ENCODE results near the gene CDK18.

CDK18 gene

GRCh38 chr1:205483372-205483771 lies 21.1 kb upstream of the CDK18 start:
- H3K4me3 ChIP-seq (ENCODE audit: low read length) = no peak overlapping the region
- H3K4me1 ChIP-seq (ENCODE audit: control insufficient read depth, insufficient read depth, low read length) = peaks cover 4% of the 10 kb centered on the region
- H3K27me3 ChIP-seq (ENCODE audit: control insufficient read depth, insufficient read depth, low read length) = peaks cover 33% of the 10 kb centered on the region
- H3K36me3 ChIP-seq (ENCODE audit: control insufficient read depth, insufficient read depth, low read length) = no peaks in the 10 kb centered on the region
- no peak overlapping the region for H3K9ac ChIP-seq (ENCODE audit: low read length)
- no peaks in the 10 kb centered on the region for H3K9me3 ChIP-seq (ENCODE audit: control insufficient read depth, low read length)

- Histone ChIP-seq H3K27me3 (ENCODE audit: control insufficient read depth, insufficient read depth, low read length) (peaks cover 40% of the 10 kb centered on the region), H3K4me1 (ENCODE audit: control insufficient read depth, insufficient read depth, low read length) (peaks cover 4% of the 10 kb centered on the region)
These were observed 19.2 kb upstream of the CDK18 start for GRCh38 chr1:205484985-205485967.

GRCh38 chr1:205486258-205486657 lies 18.2 kb upstream of the CDK18 start:
- Histone ChIP-seq H3K4me1 (ENCODE audit: control insufficient read depth, insufficient read depth, low read length) (peaks cover 4% of the 10 kb centered on the region), H3K36me3 (ENCODE audit: control insufficient read depth, insufficient read depth, low read length) (no peaks in the 10 kb centered on the region), H3K9ac (ENCODE audit: low read length) (no peak overlapping the region), H3K27me3 (ENCODE audit: control insufficient read depth, insufficient read depth, low read length) (peaks cover 42% of the 10 kb centered on the region), H3K9me3 (ENCODE audit: control insufficient read depth, low read length) (no peaks in the 10 kb centered on the region), H3K4me3 (ENCODE audit: low read length) (no peak overlapping the region)

More at GRCh38 chr1:205484985-205485967, 19.2 kb upstream of the CDK18 start:
- H3K9me3 ChIP-seq (ENCODE audit: control insufficient read depth, low read length) = no peaks in the 10 kb centered on the region
- H3K4me3 ChIP-seq (ENCODE audit: low read length) = no peak overlapping the region
- H3K36me3 ChIP-seq (ENCODE audit: control insufficient read depth, insufficient read depth, low read length) = no peaks in the 10 kb centered on the region
- H3K9ac ChIP-seq (ENCODE audit: low read length) = no peak overlapping the region

- no peaks in the 10 kb centered on the region for H3K9me3 ChIP-seq (ENCODE audit: control insufficient read depth, low read length)
- H3K9ac ChIP-seq (ENCODE audit: low read length) = no peak overlapping the region
- H3K27me3 ChIP-seq (ENCODE audit: control insufficient read depth, insufficient read depth, low read length) = peaks cover 29% of the 10 kb centered on the region
- no peak overlapping the region for H3K4me3 ChIP-seq (ENCODE audit: low read length)
- H3K36me3 ChIP-seq (ENCODE audit: control insufficient read depth, insufficient read depth, low read length) = no peaks in the 10 kb centered on the region
- peaks cover 12% of the 10 kb centered on the region for H3K4me1 ChIP-seq (ENCODE audit: control insufficient read depth, insufficient read depth, low read length)
These were observed 16.3 kb upstream of the CDK18 start for GRCh38 chr1:205488074-205488723.

GRCh38 chr1:205491794-205492193 lies 12.7 kb upstream of the CDK18 start:
- Histone ChIP-seq H3K36me3 (ENCODE audit: control insufficient read depth, insufficient read depth, low read length) (no peaks in the 10 kb centered on the region), H3K9ac (ENCODE audit: low read length) (no peak overlapping the region), H3K27me3 (ENCODE audit: control insufficient read depth, insufficient read depth, low read length) (peaks cover 23% of the 10 kb centered on the region), H3K4me3 (ENCODE audit: low read length) (no peak overlapping the region), H3K4me1 (ENCODE audit: control insufficient read depth, insufficient read depth, low read length) (peaks cover 20% of the 10 kb centered on the region), H3K9me3 (ENCODE audit: control insufficient read depth, low read length) (no peaks in the 10 kb centered on the region)

- Histone ChIP-seq H3K9ac (ENCODE audit: low read length) (no peak overlapping the region), H3K9me3 (ENCODE audit: control insufficient read depth, low read length) (no peaks in the 10 kb centered on the region), H3K27me3 (ENCODE audit: control insufficient read depth, insufficient read depth, low read length) (peaks cover 23% of the 10 kb centered on the region), H3K4me3 (ENCODE audit: low read length) (no peak overlapping the region), H3K36me3 (ENCODE audit: control insufficient read depth, insufficient read depth, low read length) (no peaks in the 10 kb centered on the region), H3K4me1 (ENCODE audit: control insufficient read depth, insufficient read depth, low read length) (peaks cover 20% of the 10 kb centered on the region)
These were observed 12.2 kb upstream of the CDK18 start for GRCh38 chr1:205492201-205492667.

- Histone ChIP-seq H3K9me3 (ENCODE audit: control insufficient read depth, low read length) (no peaks in the 10 kb centered on the region), H3K9ac (ENCODE audit: low read length) (no peak overlapping the region), H3K4me1 (ENCODE audit: control insufficient read depth, insufficient read depth, low read length) (peaks cover 20% of the 10 kb centered on the region), H3K4me3 (ENCODE audit: low read length) (no peak overlapping the region), H3K27me3 (ENCODE audit: control insufficient read depth, insufficient read depth, low read length) (peaks cover 20% of the 10 kb centered on the region), H3K36me3 (ENCODE audit: control insufficient read depth, insufficient read depth, low read length) (no peaks in the 10 kb centered on the region)
These were observed 11.7 kb upstream of the CDK18 start for GRCh38 chr1:205492774-205493173.

GRCh38 chr1:205493241-205494085 lies 11.0 kb upstream of the CDK18 start:
- H3K9me3 ChIP-seq (ENCODE audit: control insufficient read depth, low read length) = no peaks in the 10 kb centered on the region
- peaks cover 20% of the 10 kb centered on the region for H3K4me1 ChIP-seq (ENCODE audit: control insufficient read depth, insufficient read depth, low read length)
- H3K4me3 ChIP-seq (ENCODE audit: low read length) = no peak overlapping the region
- H3K9ac ChIP-seq (ENCODE audit: low read length) = no peak overlapping the region
- peaks cover 20% of the 10 kb centered on the region for H3K27me3 ChIP-seq (ENCODE audit: control insufficient read depth, insufficient read depth, low read length)
- no peaks in the 10 kb centered on the region for H3K36me3 ChIP-seq (ENCODE audit: control insufficient read depth, insufficient read depth, low read length)

- H3K9ac ChIP-seq (ENCODE audit: low read length) = no peak overlapping the region
These were observed 10.4 kb upstream of the CDK18 start for GRCh38 chr1:205494115-205494514.

GRCh38 chr1:205495237-205495823 lies 9.1 kb upstream of the CDK18 start:
- peaks cover 13% of the 10 kb centered on the region for H3K27me3 ChIP-seq (ENCODE audit: control insufficient read depth, insufficient read depth, low read length)
- no peaks in the 10 kb centered on the region for H3K36me3 ChIP-seq (ENCODE audit: control insufficient read depth, insufficient read depth, low read length)
- H3K4me1 ChIP-seq (ENCODE audit: control insufficient read depth, insufficient read depth, low read length) = peaks cover 20% of the 10 kb centered on the region
- no peak overlapping the region for H3K9ac ChIP-seq (ENCODE audit: low read length)
- H3K9me3 ChIP-seq (ENCODE audit: control insufficient read depth, low read length) = no peaks in the 10 kb centered on the region
- H3K4me3 ChIP-seq (ENCODE audit: low read length) = no peak overlapping the region

More at GRCh38 chr1:205494115-205494514, 10.4 kb upstream of the CDK18 start:
- Histone ChIP-seq H3K27me3 (ENCODE audit: control insufficient read depth, insufficient read depth, low read length) (peaks cover 20% of the 10 kb centered on the region), H3K9me3 (ENCODE audit: control insufficient read depth, low read length) (no peaks in the 10 kb centered on the region), H3K36me3 (ENCODE audit: control insufficient read depth, insufficient read depth, low read length) (no peaks in the 10 kb centered on the region), H3K4me1 (ENCODE audit: control insufficient read depth, insufficient read depth, low read length) (peaks cover 20% of the 10 kb centered on the region), H3K4me3 (ENCODE audit: low read length) (no peak overlapping the region)

- Histone ChIP-seq H3K4me3 (ENCODE audit: low read length) (no peak overlapping the region), H3K36me3 (ENCODE audit: control insufficient read depth, insufficient read depth, low read length) (no peaks in the 10 kb centered on the region), H3K9ac (ENCODE audit: low read length) (no peak overlapping the region), H3K4me1 (ENCODE audit: control insufficient read depth, insufficient read depth, low read length) (peaks cover 20% of the 10 kb centered on the region), H3K9me3 (ENCODE audit: control insufficient read depth, low read length) (no peaks in the 10 kb centered on the region), H3K27me3 (ENCODE audit: control insufficient read depth, insufficient read depth, low read length) (peaks cover 8% of the 10 kb centered on the region)
These were observed 7.8 kb upstream of the CDK18 start for GRCh38 chr1:205496661-205497060.

Measured in mucosa of stomach (tissue), 1 donor.